Neuronal stem cell (in vitro differentiated cells): ENCODE results near the gene TMEM223.
"Not testable (repeated sequence)": the region's sequence is repeated elsewhere in the genome, so short reads cannot be mapped to it uniquely, and the experiment has no call there.

ENCODE experiments used
- DNase-seq: peaks from one replicate; pipeline ENCODE4 v3.0.0-alpha.2; 2013; ENCODE audit warnings: low spot score
- H2AFZ ChIP-seq: one replicate; pipeline ENCODE4 v1.6.1; 2013; ENCODE audit warnings: mild to moderate bottlenecking, low read length, inconsistent platforms
- H2AK5ac ChIP-seq: 2 replicates; pipeline ENCODE4 v1.6.1; 2013; ENCODE audit warnings: low read depth, mild to moderate bottlenecking, inconsistent platforms, low read length, moderate library complexity, mixed read lengths
- H2BK120ac ChIP-seq: 2 replicates; pipeline ENCODE4 v1.6.1; 2013; ENCODE audit warnings: low read depth, mild to moderate bottlenecking, inconsistent platforms, low read length, moderate library complexity, mixed read lengths
- H2BK12ac ChIP-seq: one replicate; pipeline ENCODE4 v1.6.1; 2013; ENCODE audit warnings: low read length, inconsistent platforms
- H2BK15ac ChIP-seq: 2 replicates; pipeline ENCODE4 v1.6.1; 2013; ENCODE audit warnings: mild to moderate bottlenecking, low read length, inconsistent platforms, mixed read lengths
- H2BK5ac ChIP-seq: one replicate; pipeline ENCODE4 v1.6.1; 2013; ENCODE audit warnings: inconsistent platforms, mild to moderate bottlenecking, low read length, moderate library complexity
- H3K14ac ChIP-seq: one replicate; pipeline ENCODE4 v1.6.1; 2013; ENCODE audit warnings: low read length, inconsistent platforms
- H3K18ac ChIP-seq: 2 replicates; pipeline ENCODE4 v1.6.1; 2013; ENCODE audit warnings: low read length, inconsistent platforms
- H3K23ac ChIP-seq: 2 replicates; pipeline ENCODE4 v1.6.1; 2013; ENCODE audit warnings: low read depth, mild to moderate bottlenecking, mixed read lengths, low read length, inconsistent platforms; ENCODE audit not compliant: poor library complexity
- H3K27ac ChIP-seq: replicated peaks from 3 replicates; pipeline ENCODE4 v1.5.1; 2013; ENCODE audit warnings: low read length, inconsistent platforms
- H3K27me3 ChIP-seq, 3 experiments: 2 replicates each; pipeline ENCODE4 v1.6.1; 2013; ENCODE audit warnings: low read length in 3 of 3, mild to moderate bottlenecking in 2 of 3, inconsistent platforms in 1 of 3, low read depth in 1 of 3, mixed read lengths in 1 of 3, moderate library complexity in 1 of 3; ENCODE audit not compliant: control insufficient read depth in 3 of 3, insufficient read depth in 3 of 3
- H3K36me3 ChIP-seq, 2 donors: replicated peaks in 1 of 2; 2 replicates each; pipeline ENCODE4 v1.6.1; 2013; ENCODE audit warnings: low read length in 2 of 2; ENCODE audit not compliant: control insufficient read depth in 2 of 2, insufficient read depth in 2 of 2
- H3K4ac ChIP-seq: 2 replicates; pipeline ENCODE4 v1.6.1; 2013; ENCODE audit warnings: inconsistent platforms, mild to moderate bottlenecking, low read length, moderate library complexity
- H3K4me1 ChIP-seq, 2 donors: 1 replicate in 1 of 2; 2 replicates in 1 of 2; pipeline ENCODE4 v1.6.1; 2013; ENCODE audit warnings: low read length in 2 of 2, low read depth in 1 of 2; ENCODE audit not compliant: control insufficient read depth in 2 of 2, insufficient read depth in 1 of 2
- H3K4me2 ChIP-seq: one replicate; pipeline ENCODE4 v1.6.1; 2013; ENCODE audit warnings: mild to moderate bottlenecking, low read length, inconsistent platforms; ENCODE audit not compliant: insufficient read depth, poor library complexity, severe bottlenecking
- H3K4me3 ChIP-seq, 2 donors: 2 replicates each; pipeline ENCODE4 v1.5.1; 2013; ENCODE audit warnings: low read length in 2 of 2, mild to moderate bottlenecking in 2 of 2, inconsistent platforms in 1 of 2, moderate library complexity in 1 of 2
- H3K79me1 ChIP-seq: one replicate; pipeline ENCODE4 v1.6.1; 2013; ENCODE audit warnings: low read depth, mild to moderate bottlenecking, inconsistent platforms, low read length, moderate library complexity
- H3K9ac ChIP-seq: one replicate; pipeline ENCODE4 v1.6.1; 2013; ENCODE audit warnings: mild to moderate bottlenecking, low read depth, low read length, inconsistent platforms; ENCODE audit not compliant: poor library complexity
- H3K9me3 ChIP-seq, 2 donors: replicated peaks in 1 of 2; 2 replicates each; pipeline versions ENCODE3 to v1.6.1; 2013; ENCODE audit warnings: low read length in 2 of 2, mild to moderate bottlenecking in 2 of 2, inconsistent platforms in 1 of 2, low read depth in 1 of 2, mixed read lengths in 1 of 2, moderate library complexity in 1 of 2; ENCODE audit not compliant: control insufficient read depth in 2 of 2, insufficient read depth in 1 of 2
- H4K8ac ChIP-seq: one replicate; pipeline ENCODE4 v1.6.1; 2013; ENCODE audit warnings: low read depth, mild to moderate bottlenecking, inconsistent platforms, low read length, moderate library complexity
- H4K91ac ChIP-seq: one replicate; pipeline ENCODE4 v1.6.1; 2013; ENCODE audit warnings: low read length, low read depth, mild to moderate bottlenecking, inconsistent platforms; ENCODE audit not compliant: poor library complexity
- WGBS, 2 donors: extraction: QIAGEN DNeasy Blood & Tissue Kit; methylation state at CpG; one replicate each; pipeline ENCODE4 v1.1.7; 2013; ENCODE audit warnings: missing lambda C conversion rate in 2 of 2, mixed read lengths in 1 of 2; ENCODE audit not compliant: insufficient read length in 2 of 2, insufficient replicate concordance in 1 of 2; ENCODE audit errors: extremely low coverage in 2 of 2; 5-methylcytosine and 5-hydroxymethylcytosine counted together

TMEM223 gene

DNA sequence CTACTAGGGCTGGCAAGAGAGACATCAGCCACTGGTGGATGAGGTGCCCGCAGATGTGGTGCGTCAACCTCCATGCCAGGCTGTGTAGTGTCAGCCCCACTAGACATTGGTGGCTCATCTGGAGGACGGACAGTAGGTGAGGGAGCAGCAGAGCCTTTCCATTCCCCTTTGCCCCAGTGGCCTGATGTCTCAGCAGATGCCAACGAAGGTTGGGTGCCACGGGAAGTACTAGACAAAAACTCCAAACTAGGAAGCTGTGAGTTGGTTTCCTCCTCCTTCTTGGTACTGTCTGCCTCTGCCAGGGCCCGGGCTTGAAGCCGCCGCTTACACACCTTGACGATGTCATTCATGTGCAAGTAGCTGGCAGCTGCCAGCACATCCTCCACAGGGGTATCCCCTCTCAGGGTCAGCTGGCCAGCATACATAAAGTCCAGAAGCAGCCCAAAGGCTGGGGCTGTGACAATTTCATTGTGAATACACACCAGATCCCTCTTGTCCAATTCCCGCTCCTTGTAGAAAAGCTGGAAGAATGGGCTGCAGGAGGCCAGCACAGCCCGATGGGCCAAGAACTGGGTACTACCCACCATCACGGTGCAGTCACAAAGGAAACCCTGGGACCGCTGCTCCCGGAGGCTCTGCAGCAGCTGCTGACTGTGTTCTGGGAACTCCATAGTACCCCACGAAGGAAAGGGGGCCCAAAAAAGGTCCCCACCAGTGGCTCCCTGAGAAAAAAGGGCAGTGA, 38.6 kb downstream of the TMEM223 start:
- Histone ChIP-seq H4K8ac (no peak overlapping the region), H3K27ac (peak overlapping the region; percentile 19), H3K9me3 (no peaks in the 10 kb centered on the region), H2BK5ac (peak overlapping the region; percentile 11), H3K14ac (no peak overlapping the region), H3K4ac (no peak overlapping the region), H3K4me2 (peak overlapping the region; percentile 49), H3K79me1 (peaks cover 11% of the 10 kb centered on the region), H2BK15ac (no peak overlapping the region), H3K27me3 (no peaks in the 10 kb centered on the region), H2BK12ac (no peak overlapping the region), H3K4me1 (peaks cover 4 to 5% of the 10 kb centered on the region in 2 donors), H3K36me3 (peaks cover 12 to 20% of the 10 kb centered on the region in 2 donors), H3K23ac (peak overlapping the region; percentile 44), H3K9ac (peak overlapping the region; percentile 24), H2AK5ac (peak overlapping the region; percentile 53), H2BK120ac (no peak overlapping the region), H3K18ac (peak overlapping the region; percentile 67), H4K91ac (no peak overlapping the region), H3K4me3 (peak overlapping the region in 1 of 2 donors; percentile 76), H2AFZ (peak overlapping the region; percentile 92)
- no CpG with 5 or more reads among the region's 15 CpGs for WGBS, 2 donors
- DNase-seq, result no peak

DNA sequence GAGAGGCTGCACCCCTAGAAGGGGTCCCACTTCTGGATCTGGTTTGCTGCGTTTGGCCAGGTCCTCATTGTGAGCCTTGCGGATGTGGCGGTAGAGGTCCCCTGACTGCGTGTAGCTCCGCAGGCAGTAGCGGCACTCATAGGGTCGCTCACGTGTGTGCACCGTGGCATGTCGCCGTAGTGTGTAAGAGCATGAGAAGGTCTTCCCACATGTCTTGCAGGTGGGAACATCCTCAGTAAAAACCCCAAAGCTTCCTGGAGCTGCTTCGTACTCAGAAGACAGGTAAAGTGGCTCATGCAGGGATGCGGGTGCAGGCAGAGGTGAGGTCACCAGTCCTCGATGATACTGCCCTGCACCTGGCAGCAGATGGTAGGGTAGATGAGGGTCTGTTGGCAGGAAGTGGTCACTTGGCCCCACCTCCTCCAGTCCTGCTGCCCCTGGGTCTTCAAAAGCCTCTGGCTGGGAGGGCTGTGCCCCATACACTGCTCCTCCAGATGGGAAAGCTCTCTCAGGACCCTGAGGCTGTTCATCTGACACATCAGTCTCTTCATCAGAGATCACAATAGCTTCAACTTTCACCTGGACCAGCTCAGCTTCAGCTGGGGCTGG, 39.5 kb downstream of the TMEM223 start:
- no peak overlapping the region for H3K18ac ChIP-seq
- WGBS, 2 donors, result no CpG with 5 or more reads among the region's 14 CpGs
- H3K23ac ChIP-seq, result no peak overlapping the region

DNA sequence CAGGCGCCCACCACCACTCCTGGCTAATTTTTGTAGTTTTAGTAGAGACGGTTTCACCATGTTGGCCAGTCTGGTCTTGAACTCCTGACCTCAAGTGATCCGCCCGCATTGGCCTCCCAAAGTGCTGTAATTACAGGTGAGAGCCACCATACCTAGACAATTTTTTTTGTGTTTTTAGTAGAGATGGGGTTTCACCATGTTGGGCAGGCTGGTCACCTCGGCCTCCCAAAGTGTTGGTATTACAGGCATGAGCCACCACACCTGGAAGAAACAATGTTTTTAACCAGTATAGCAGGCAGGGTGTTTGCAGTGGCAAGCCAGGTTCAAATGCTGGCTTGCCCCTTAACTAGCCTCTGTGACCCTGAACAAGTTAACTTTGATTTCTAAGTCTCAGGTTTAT, 41.9 kb downstream of the TMEM223 start:
- H3K4me1 ChIP-seq, H2BK120ac ChIP-seq, H3K23ac ChIP-seq, H3K9me3 ChIP-seq, H4K8ac ChIP-seq, H2BK15ac ChIP-seq, H2BK12ac ChIP-seq, H3K27me3 ChIP-seq, H3K4me2 ChIP-seq, H2AK5ac ChIP-seq, DNase-seq, H3K27ac ChIP-seq, H3K14ac ChIP-seq, H3K4ac ChIP-seq, H2BK5ac ChIP-seq, H4K91ac ChIP-seq, H2AFZ ChIP-seq, H3K18ac ChIP-seq, H3K4me3 ChIP-seq, H3K9ac ChIP-seq: not testable (repeated sequence)
- no CpG with 5 or more reads among the region's 5 CpGs for WGBS, 2 donors
- Histone ChIP-seq H3K36me3 (peaks cover 12 to 20% of the 10 kb centered on the region in 2 donors), H3K79me1 (peaks cover 11% of the 10 kb centered on the region)

More for the DNA sequence above, 39.5 kb downstream of the TMEM223 start:
- Histone ChIP-seq H3K4me2 (no peak overlapping the region), H2AK5ac (no peak overlapping the region), H4K8ac (no peak overlapping the region), H3K79me1 (peaks cover 11% of the 10 kb centered on the region), H3K14ac (no peak overlapping the region), H3K36me3 (peaks cover 12 to 20% of the 10 kb centered on the region in 2 donors), H2BK5ac (no peak overlapping the region), H3K9me3 (no peaks in the 10 kb centered on the region), H2BK120ac (no peak overlapping the region), H3K4me1 (peaks cover 4 to 5% of the 10 kb centered on the region in 2 donors), H2AFZ (no peak overlapping the region), H3K4ac (no peak overlapping the region), H2BK12ac (no peak overlapping the region), H2BK15ac (no peak overlapping the region), H3K4me3 (peak overlapping the region in 1 of 2 donors; percentile 39), H3K27ac (no peak overlapping the region), H3K27me3 (no peaks in the 10 kb centered on the region), H4K91ac (peak overlapping the region; percentile 59), H3K9ac (no peak overlapping the region)
- no peak for DNase-seq

DNA sequence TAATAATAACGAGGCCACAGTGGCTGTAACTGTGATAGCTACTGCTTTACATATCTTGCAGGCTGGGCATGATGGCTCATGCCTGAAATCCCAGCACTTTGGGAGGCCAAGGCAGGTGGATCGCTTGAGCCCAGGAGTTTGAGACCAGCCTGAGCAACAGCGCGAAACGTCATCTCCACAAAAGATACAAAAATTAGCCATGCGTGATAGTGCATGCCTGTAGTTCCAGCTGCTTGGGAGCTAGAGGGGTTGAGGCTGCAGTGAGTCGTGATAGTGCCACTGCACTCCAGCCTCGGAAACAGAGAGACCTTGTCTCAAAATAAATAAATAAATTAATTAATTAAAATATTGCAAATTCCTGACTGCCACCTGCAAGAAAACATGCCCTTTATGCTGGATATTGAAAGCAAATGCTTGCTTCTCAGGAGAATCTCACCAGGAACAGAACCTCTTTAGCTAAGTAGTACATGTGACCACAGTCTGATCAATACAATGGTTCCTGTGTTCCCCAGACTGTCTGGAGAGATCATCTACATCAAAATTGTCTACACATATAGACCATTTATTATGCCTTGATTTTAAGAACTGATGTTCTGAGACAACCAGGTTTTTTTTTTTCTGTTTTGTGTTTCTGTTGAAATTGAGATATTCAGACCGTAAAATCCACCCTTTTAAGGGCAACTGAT, 44.2 kb downstream of the TMEM223 start:
- Histone ChIP-seq H3K79me1 (peaks cover 5% of the 10 kb centered on the region), H2AFZ (no peak overlapping the region), H3K4me1 (no peaks in the 10 kb centered on the region), H2AK5ac (no peak overlapping the region), H2BK12ac (no peak overlapping the region), H2BK120ac (no peak overlapping the region), H3K14ac (no peak overlapping the region), H3K27ac (no peak overlapping the region), H3K9me3 (no peaks in the 10 kb centered on the region), H3K36me3 (peaks cover 8 to 13% of the 10 kb centered on the region in 2 donors), H2BK15ac (no peak overlapping the region), H3K18ac (no peak overlapping the region), H4K91ac (no peak overlapping the region), H4K8ac (no peak overlapping the region), H3K9ac (no peak overlapping the region), H3K4me2 (no peak overlapping the region), H3K23ac (no peak overlapping the region), H3K27me3 (no peaks in the 10 kb centered on the region), H3K4me3 (no peak overlapping the region), H2BK5ac (no peak overlapping the region), H3K4ac (no peak overlapping the region)
- no CpG with 5 or more reads among the region's 9 CpGs for WGBS, 2 donors
- no peak for DNase-seq
